Stimulated activated CD8-positive, alpha-beta memory T cell treated with anti-CD3 and anti-CD28 coated beads, Interleukin-2, amount 100 ng/mL, for 48 hours (primary cell): ENCODE data around the gene LPIN1.

Experiments
- DNase-seq, 2 donors: peaks; one replicate each; pipeline ENCODE4 v3.0.0-alpha.2; 2020; ENCODE audit warnings: low read depth in 2 of 2

The LPIN1 gene

DNA sequence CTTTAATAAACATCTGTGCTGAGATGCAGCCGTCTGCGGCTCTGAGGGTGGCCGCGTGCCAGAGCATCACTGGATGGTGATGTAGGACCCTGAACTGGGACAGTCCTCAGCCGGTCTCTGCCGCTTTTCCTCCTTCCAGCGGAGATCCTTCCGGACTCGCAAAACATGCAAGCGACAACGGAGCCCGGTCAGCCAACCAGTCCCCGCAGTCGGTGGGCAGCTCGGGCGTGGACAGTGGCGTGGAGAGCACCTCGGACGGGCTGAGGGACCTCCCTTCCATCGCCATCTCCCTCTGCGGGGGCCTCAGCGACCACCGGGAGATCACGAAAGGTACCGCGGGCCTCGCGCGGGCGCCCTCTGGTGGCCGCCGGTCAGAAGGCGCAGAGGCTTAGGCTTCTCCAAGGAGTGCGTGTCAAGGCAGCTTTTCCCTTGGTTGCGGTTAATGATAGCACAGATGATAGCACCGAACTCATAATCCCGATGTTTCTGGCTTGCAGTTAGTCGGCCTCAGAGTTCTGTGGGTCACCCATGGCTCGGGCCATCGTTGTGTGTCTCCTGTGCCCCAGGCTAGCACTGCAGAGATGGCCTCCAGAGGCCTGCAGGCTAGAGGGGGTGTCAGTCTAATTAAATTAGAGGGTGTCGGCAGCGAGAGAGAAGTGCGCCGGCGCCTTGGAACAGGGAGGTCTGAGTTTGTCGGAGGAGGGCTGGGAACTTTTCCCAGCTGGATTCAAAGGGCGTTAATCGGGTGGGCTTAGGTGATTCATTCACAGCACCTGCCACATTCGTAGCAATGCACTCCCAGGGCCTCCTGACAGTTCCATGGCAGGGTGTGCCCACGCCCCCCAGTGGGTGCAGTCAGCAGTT is 38.5 kb downstream of the LPIN1 start:
- peak; percentile 27 to 36 for DNase-seq

DNA sequence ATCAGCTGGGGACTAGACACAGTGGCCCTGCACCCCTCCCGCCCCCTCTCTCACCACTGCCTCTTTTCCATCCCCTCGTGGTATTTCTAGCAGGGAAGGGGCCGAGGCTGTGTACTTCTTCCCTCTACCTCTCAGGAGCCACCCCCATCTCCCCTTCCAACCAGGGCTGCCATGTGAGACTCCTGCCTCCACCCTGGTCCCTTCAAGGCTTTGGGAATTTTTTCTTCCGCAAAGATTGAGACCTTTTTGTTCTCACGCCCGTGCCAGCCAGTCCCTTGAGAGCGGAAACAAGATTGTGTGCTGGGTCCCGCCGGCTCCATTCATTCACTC is 39.1 kb downstream of the LPIN1 start:
- DNase-seq, result no peak

DNA sequence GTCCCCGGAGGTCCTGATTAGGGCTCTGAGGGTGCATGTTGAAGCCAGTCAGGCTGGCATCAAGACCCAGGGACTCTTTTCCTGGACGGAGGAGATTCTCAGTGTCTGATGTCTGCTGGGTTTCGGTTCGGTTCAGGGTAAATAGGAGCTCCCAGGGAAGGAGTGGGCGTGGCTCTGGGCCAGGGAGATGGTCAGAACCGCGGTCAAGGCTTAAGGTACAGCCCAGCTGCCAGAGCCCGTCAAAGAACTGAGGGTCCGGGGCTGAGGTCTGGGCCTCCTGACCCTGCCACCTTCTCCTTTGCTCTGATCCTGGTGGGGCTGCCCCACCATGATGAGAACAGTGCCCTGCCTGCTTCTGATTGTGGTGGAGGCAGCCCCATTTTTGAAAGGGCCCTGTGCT is 39.8 kb downstream of the LPIN1 start:
- DNase-seq, result no peak

DNA sequence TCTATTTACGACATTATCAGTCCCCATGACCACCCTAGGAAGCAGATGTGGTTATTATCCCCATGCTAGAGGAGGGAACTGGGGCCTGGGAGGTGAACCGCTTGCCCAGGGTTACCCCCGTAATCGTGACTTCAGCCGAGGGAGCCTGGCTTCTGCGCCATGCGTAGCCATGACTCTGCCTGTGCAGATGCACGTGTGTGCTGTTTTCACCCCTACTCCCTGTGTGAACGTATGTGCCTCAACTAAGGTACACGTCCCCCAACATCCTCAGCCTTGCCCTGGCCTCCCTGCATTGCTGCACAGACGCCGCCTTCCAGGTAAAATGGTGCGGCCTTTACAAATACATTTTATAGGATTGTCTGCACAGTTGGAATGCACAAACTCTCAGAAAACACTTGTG is 40.2 kb downstream of the LPIN1 start:
- no peak for DNase-seq

DNA sequence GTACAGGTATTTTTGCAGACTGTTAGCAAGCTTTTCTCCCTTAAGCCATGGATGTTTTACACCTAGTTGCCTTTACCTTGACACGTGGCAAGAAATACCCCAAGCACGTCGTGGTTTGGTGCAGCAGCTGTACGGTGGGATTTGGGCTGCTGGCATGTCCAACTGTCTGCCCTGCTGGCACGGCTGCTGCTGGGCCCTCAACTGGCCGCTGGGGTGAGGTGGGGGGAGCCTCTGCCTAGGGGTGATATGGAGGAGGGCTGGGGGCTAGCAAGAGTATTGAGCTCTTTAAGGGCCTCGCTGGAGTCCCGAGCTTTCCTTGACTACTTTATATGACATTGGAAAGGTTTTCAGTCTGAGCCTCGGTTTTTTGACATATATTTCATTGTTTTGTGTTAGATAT is 41.6 kb downstream of the LPIN1 start:
- no peak for DNase-seq

DNA sequence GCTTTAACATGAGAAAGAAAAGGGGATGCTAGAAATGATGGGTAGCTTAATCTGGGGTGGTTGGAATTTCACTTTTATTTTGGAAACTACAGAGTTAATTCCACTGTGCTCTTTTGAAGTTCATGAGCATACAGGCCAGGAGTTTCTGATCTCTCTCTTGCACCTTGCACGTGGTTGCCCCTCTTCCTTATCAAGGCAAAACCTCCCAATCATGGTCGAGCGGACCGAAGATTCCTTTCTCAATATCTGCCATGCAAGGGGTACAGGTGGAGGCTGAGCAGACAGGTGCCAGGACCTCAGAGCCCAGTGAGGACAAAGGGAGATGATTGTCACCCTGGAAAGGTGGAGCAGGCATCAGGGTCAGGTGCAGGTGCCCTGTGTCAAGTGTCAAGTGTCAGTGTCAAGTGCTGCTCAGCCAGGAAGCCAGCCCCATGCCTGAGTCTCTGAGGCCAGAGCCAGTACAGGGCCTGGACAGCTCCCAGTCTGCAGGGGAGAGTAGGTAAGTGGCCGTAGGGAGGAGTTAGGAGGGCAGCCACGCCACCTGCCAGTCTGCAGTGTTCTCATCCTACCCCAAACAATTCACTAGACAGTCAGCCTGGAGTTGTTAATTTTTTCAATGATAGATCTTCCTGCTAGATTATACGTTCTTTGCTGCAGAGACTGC is 42.2 kb downstream of the LPIN1 start:
- DNase-seq, result no peak

DNA sequence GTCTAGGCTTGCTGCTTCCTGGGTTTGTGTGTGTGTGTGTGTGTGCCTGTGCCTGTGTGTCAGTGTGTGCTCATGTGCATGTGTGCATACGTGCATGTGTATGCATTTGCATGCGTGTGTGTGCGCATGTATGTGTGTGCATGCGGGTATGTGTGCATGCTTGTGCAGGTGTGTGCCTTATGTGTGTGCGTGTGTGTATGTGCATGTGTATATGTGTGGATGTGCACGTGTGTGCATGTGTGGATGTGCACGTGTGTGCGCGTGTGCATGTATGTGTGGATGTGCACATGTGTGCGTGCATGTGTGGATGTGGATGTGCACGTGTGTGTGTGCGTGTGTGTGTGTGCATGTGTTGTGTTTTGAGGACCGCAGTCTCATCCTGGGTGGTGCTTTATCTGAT is 42.8 kb downstream of the LPIN1 start:
- no peak for DNase-seq

DNA sequence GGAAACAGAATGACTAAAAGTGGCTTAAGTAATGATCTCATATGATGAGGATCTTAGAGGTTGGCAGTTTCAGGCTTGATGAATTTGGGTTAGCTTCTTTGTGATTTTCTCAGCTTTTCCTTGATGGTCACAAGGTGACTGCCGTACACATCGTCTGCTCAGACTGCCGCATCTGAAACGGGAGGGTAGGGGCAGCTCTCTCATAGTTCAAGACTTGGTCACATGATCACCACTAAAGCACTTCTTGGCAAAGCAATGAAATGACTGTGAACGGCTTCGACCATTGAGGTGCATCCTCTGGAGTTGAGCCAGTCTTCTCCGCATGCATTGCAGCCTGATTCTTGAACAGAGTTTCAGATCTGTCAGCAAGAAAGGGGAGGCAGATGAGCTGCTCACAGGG is 43.8 kb downstream of the LPIN1 start:
- no peak for DNase-seq

DNA sequence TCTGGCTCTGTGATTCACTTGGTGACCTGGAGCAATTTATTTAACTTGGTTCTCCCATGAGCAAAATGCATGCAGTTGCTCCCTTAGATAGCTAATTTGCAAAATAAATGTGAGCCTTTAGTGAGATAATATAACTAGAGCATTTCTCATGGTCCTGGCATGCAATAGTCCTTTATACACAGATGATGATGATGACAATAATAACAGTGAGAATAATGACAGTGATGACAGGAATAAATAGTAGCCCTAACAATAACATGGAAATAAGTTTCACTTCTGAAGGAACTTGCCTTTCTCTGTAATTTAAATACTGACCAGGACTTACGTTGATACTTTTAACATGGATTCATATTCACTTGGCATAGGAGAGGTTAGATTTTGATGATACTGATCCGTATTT is 49.2 kb downstream of the LPIN1 start:
- DNase-seq, result no peak

DNA sequence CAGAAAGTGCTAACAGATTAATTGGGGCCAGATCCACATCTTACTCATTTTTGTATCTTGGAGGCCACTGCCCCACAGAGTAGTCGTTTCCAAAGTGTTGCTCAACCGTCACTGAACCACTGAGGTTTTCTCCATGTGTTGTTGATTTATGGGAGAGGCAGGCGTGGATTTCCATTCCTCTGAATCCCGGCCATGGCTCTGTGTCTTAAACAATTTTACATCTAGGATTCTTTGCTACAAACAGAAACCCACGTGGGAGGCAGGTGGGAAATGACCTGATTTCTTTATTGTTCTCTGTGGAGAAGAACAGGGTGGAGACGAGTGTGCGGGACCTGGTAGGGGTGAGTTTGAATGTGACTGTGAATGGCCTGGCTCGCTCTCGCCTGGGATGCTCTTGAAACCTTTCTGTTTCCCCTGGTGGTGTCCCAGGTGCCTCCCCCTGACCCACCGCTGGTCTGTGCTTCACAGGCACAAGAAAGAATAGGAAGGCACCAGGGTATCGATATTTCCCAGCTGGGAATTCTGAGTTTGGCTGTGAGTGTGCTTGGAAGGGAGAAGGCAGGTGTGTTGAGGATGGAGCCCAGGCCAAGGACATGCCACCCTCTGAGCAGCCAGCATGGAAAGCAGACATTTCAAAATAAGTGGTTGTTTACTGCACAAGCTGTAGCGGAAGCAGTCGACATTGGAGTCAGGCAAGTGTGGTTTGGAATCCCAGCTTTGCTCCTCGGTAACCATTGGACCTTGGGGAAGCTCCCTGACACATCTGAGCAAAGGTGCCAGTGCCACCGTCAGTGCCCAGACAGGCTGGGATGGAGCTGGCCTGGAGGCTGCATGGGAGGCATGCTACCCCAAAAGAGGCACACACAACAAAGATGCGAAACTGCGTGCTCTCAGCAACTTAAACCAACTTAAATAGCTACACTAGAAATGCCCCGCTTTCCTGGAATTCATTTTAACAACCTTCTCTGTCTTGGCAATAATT is 50.0 kb downstream of the LPIN1 start:
- DNase-seq, result no peak

DNA sequence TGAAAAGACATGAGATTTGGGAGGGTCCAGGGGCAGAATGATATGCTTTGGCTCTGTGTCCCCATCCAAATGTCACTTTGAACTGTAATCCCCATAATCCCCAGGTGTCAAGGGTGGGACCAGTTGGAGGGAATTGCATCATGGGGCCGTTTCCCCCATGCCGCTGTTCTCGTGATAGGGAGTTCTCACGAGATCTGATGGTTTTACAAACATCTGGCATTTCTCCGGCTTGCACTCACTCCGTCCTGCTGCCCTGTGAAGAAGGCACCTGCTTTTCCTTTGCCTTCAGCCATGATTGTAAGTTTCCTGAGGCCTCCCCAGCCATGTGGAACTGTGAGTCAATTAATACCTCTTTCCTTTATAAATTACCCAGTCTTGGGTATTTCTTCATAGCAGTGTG is 51.4 kb downstream of the LPIN1 start:
- no peak for DNase-seq

DNA sequence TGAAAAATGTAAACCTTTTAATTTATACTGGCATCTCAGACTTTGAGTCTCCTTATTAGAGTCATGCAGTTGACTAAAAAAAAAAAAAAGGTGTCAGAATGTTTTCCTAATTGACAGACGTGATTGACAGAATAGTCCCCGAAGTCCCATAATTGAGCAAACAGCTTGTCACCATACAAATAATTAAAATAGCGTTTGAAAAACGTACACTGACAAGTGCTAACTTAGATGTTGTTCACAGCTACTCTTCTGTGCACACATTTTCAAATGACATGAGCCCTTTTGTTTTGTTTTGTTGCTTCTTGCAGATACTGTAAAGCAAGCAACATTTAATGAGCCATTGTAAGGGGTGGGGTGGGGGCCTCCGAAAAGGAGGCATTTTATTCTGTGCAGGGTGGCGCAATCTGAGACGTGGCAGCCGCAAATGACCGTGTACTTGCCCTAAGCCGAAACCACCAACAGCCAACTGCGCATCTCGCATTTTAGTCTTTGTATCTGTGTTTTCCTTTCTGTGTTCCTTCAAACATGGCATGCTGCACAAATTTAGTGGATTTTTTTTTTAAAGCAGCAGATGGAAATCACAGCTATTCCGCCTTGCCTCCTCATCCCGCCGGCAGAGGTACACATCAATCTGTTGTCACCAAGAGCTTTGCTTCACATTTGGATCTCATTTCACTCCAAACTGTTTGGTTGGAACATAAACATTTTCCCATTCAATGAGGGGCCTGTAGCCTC is 52.4 kb downstream of the LPIN1 start:
- no peak for DNase-seq

DNA sequence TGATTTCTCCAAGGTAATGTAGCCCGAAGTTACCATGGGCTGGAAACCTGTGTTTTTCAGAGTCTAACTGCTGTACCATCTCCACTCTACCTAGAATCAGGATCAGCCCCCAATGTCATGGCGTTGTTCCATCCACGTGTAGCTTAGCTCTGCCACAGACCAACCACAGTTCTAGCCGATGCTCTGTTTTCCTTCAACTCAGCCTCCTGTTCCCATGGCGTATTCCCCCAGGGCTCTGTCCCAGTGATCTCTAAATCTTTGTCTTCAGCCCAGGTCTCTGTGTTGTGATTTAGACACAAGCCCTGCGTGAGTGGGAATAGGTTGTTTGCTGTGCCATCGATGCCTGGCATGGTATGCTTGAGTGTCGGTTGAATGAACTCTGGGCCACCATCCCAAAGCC is 53.4 kb downstream of the LPIN1 start:
- DNase-seq, result no peak

DNA sequence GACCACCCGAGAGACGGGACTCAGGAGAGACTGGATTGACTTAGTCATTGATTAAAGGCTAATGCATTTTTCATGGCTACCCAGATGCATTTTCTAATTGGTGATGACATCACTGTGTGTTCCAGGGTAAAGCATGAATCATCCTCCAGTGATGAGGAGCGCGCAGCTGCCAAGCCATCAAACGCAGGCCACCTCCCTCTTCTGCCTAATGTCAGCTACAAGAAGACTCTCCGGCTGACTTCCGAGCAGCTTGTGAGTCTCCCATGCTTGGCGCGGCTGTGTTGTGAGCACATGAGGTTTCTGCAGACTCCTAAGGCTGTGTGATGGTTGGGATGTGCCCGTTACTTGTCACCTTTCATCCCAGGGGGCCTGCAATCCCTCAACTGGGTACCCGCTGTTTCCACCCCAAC is 56.4 kb downstream of the LPIN1 start:
- no peak for DNase-seq

DNA sequence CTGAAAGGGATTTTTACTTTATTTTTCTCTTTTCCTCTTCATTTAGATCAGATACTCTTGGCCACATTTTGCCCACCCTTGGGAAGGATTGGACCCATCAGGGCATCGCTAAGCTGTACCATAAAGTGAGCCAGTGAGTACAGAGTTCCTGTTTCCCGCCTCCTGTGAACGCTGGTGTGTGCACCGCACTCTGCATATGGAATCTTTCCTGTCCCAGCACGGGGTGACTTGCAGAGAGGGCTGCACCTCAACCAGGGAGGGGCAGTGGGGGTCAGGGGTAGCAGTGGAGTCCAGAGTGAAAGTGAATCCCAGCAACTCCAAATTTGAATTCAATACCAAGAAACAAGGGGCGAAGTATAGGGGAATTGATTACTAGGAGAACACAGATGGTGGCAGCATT is 58.6 kb downstream of the LPIN1 start:
- DNase-seq, result no peak

DNA sequence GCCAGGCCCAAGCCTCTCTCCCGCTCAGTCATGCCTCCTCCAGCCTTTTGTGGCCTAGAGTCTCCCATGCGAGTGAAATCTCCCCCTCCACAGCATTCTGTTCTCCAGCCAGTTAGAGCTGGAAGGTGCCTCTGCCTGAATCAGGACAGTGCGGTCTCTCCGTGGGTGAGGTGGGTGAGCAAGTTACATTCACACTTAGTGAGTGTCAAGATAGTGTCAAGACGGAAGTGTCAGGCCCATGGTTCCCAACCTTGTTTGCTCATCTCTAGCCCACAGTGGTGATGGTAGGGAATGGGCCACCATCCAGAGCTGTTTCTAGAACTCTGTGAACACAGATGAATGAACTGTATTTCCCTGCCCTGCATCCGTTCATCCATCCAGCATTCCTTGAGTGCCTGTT is 59.5 kb downstream of the LPIN1 start:
- no peak for DNase-seq

DNA sequence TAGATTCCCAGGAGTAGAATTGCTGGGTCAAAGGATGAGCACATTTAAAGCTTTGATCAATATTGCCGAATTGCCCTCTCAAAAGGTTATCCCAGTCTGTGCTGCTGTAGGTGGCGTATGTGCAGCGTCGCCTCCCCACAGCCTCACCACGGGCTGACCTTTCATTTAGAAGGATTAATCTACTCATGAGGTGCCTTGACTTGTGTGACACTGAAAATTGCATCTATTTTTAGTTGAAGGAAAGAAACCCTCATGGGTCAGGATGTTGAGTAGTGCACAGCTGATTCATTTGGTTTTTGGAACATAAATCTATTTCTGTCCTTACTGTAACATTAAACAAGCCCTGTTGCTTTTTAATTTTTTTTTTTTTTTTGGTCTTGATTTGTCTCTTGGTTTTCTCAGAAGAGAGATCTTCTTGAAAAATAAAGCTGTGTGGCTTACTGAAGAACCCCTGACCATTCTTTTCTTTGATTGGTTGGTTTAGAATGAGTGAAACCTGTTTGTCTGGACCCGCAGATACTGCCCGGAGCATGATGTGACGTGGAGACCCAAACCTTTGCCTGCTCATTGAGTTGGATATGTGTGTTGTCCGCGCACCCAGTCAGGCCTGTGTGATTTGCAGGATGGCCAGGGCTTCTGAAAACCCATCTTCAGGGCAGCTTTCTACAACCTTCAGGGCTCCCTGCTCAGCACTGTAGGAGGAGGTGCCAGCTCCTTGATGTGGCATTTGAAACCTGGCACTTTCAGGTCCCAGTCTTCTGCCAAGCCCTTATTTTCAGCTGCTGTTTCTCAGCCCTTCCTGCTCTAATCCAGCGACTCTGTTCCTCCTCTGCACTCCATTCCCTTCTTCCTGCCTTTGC is 61.0 kb downstream of the LPIN1 start:
- no peak for DNase-seq

DNA sequence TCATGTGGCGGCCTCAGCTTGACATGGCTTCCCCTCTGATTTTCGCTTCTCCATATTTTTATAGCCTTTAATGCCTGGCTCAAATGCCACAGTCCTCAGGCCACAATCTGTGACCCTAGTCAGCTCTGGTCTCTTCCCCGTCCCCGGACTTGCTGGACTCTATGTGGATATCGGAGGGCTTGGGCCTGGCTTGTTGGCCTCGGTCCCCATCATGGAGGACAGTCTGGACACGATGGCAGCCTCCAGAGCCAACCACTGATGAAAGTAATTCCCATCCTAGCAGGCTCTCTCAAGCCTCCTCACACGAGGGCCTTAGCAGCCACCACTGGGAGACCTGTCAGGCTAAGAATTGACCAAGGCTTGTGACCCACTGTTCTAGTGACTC is 61.6 kb downstream of the LPIN1 start:
- DNase-seq, result no peak

DNA sequence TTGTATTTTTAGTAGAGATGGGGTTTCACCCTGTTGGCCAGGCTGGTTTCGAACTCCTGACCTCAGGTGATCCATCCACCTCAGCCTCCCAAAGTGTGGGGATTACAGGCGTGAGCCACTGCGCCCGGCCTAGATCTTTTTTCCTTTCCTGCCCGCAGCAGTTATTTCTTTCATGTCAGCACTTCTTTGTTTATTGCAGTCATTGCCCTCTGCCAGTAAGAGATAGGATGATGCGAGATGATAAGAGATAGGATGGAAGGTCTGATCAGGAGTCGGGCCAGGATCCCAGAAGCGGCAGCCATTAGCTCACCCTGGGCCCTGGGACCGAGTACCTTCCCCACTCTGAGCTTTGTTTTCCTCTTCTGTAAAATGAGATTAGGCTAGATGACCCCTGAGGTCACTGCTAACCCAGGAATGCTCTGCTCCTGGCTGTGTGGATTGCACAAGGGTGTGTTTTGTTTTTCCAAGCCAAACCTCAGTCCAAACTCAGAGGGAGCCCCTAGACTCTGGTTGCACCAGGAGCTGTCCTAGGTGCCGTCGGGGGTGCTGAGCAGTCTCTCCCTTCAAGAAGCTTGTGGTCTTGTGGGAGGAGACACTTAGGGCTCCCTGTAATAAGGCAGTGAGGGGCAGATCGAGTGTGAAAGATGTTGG is 63.3 kb downstream of the LPIN1 start:
- DNase-seq, result no peak

DNA sequence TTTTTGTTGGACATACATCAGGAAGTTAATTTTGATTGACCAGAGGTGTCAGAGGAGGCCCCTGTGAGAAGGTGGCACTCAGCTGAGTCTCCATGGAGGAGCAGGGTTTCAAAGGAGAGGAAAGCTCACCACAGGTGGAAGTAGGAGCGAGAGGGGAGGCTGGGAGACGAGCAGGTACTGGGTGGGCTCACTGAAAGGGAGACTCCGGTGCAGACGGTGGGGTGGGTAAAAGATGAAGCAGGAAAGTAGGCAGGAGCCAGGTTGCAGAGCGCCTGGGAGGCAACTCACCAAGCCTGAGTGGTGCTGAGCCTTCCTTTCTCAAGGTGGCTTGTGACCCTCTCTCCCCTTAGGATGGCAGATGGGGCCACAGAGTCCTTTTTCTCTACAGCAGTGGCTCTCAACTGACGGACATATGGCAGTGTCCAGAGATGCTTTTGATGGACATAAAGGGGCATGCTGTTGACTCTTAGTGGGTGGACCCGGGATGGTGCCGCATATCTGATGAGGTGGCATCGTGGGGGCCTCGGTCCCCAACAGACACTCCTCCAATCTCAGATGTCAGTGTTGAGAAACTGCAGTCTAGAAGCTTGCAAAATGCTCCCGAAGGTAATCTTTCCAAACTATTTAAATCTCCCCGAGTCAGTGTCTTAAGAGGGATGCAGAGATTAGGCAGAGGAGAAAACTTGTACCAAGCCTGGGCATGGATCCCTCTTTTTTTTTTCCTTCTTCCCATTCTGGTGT is 64.0 kb downstream of the LPIN1 start:
- DNase-seq, result no peak
